Thoracic aorta (tissue), 2 donors: Measurements from ENCODE around the gene MS4A8. TPM values are rescaled to one million over a fixed set of nuclear protein-coding genes. Genes with fewer than 3 reads are reported as not detected.
"Not testable (repeated sequence)": the region's sequence is repeated elsewhere in the genome, so short reads cannot be mapped to it uniquely, and the experiment has no call there.

Source experiments
- ATAC-seq: fragments of 150-250 bp; one replicate; pipeline ENCODE4 v1.8.0; 2017; ENCODE audit warnings: low read depth; ENCODE audit not compliant: insufficient number of reproducible peaks, low FRiP score
- DNase-seq: peaks from one replicate; pipeline ENCODE4 v3.0.0-alpha.2; 2020; ENCODE audit warnings: low spot score
- H3K27ac ChIP-seq, 2 donors: fragments of 200-600 bp; sonication (generic); 1 replicate in 1 of 2; 2 replicates in 1 of 2; pipeline ENCODE4 v1.5.1; 2016; ENCODE audit warnings: mild to moderate bottlenecking in 2 of 2, moderate library complexity in 2 of 2
- H3K27me3 ChIP-seq: fragments of 200-600 bp; sonication (generic); replicated peaks from 2 replicates; pipeline ENCODE4 v1.6.0; 2016; ENCODE audit warnings: mild to moderate bottlenecking; ENCODE audit not compliant: insufficient read depth
- H3K36me3 ChIP-seq: fragments of 200-600 bp; sonication (generic); one replicate; pipeline ENCODE4 v1.5.1; 2016
- H3K4me1 ChIP-seq, 2 donors: fragments of 200-600 bp; sonication (generic); 1 replicate in 1 of 2; 2 replicates in 1 of 2; pipeline versions ENCODE4 v1.5.1 to v1.6.0; 2016; ENCODE audit warnings: low read depth in 2 of 2, mild to moderate bottlenecking in 1 of 2; ENCODE audit not compliant: control insufficient read depth in 1 of 2
- H3K4me3 ChIP-seq: fragments of 200-600 bp; sonication (generic); 2 replicates; pipeline ENCODE4 v1.5.1; 2016; ENCODE audit warnings: mild to moderate bottlenecking
- H3K9me3 ChIP-seq: fragments of 200-600 bp; sonication (generic); 2 replicates; pipeline ENCODE4 v1.5.1; 2016
- total RNA-seq, 2 donors: library from RNA; depleted of rRNA; stranded (reverse); fragments of >200 nt; gene quantifications; one replicate each; pipeline versions ENCODE4 v1.1.0 to v1.2.3, GENCODE V29; 2016
- TF ChIP-seq, protein P1 (sequence below): fragments of 200-600 bp; sonication (generic); IDR thresholded peaks from one replicate; pipeline ENCODE4 v1.5.1; 2019; ENCODE audit warnings: antibody characterized with exemption

The MS4A8 gene
- not detected for total RNA-seq

DNA sequence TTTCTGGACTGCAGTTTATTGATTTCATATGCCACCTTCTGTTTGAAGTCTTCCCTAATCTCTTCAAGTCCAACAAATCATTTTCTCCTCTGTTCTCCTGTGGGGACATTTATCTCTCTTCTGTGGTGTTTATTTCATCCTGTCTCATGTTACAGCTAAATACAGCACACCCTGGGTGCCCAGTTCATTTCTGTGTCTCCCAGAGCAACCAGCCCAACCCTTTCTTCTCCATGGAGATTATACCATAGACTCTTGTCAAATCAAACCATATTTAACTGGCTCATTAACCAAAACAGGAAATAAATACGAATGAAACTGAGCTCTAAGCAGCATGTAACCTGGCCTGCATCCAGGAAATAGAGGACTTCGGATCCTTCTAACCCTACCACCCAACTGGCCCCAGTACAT, at the start of gene MS4A8:
Gene MS4A8, plus strand, starts transcription at position 329 of the 408 bp plus-strand sequence. CDS start 1,249 bp downstream, outside the sequence.
- no peak for DNase-seq
- Histone ChIP-seq H3K9me3 (no peaks in the 10 kb centered on the region), H3K27ac (no peak within 1 kb of the TSS), H3K27me3 (no peaks in the 10 kb centered on the region), H3K36me3 (no peaks in the 10 kb centered on the region), H3K4me3 (no peak within 1 kb of the TSS), H3K4me1 (no peaks in the 10 kb centered on the region)
- TF ChIP-seq, protein P1, sequence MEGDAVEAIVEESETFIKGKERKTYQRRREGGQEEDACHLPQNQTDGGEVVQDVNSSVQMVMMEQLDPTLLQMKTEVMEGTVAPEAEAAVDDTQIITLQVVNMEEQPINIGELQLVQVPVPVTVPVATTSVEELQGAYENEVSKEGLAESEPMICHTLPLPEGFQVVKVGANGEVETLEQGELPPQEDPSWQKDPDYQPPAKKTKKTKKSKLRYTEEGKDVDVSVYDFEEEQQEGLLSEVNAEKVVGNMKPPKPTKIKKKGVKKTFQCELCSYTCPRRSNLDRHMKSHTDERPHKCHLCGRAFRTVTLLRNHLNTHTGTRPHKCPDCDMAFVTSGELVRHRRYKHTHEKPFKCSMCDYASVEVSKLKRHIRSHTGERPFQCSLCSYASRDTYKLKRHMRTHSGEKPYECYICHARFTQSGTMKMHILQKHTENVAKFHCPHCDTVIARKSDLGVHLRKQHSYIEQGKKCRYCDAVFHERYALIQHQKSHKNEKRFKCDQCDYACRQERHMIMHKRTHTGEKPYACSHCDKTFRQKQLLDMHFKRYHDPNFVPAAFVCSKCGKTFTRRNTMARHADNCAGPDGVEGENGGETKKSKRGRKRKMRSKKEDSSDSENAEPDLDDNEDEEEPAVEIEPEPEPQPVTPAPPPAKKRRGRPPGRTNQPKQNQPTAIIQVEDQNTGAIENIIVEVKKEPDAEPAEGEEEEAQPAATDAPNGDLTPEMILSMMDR = no peak
- no peak for ATAC-seq

DNA sequence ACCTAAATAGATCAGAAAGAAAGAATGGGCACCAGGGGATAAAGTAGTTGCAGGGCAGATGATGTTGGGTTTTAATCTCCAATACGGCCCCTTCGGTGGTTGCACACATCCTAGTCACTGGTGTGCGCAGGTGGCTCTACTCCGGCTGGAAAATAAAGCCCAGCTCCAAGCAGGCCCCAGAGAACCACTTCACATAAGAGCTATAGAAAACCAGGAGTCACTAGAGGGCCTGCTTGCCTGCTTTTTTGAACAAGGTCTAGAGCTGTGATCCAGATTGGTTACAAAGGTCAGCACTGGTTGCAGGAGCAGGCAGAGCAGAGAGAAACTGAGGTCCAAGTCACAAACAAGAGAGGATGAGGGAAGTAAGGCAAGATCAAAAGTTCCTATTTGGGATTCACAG, 41.5 kb upstream of the MS4A8 start:
- TF ChIP-seq, protein P1 = no peak
- Histone ChIP-seq H3K4me3 (no peak overlapping the region), H3K4me1 (no peaks in the 10 kb centered on the region), H3K27ac (no peak overlapping the region), H3K36me3 (no peaks in the 10 kb centered on the region), H3K9me3 (no peaks in the 10 kb centered on the region), H3K27me3 (no peaks in the 10 kb centered on the region)
- no peak for ATAC-seq
- DNase-seq = no peak

- Histone ChIP-seq H3K27me3 (no peaks in the 10 kb centered on the region), H3K36me3 (no peaks in the 10 kb centered on the region), H3K27ac (no peak overlapping the region), H3K9me3 (no peaks in the 10 kb centered on the region), H3K4me3 (no peak overlapping the region), H3K4me1 (no peaks in the 10 kb centered on the region)
- TF ChIP-seq, protein P1 = no peak
- no peak for DNase-seq
- no peak for ATAC-seq
Observed at GRCh38 chr11:60658409-60658808, 41.0 kb upstream of the MS4A8 start.

GRCh38 chr11:60672255-60672654, 27.2 kb upstream of the MS4A8 start:
- DNase-seq (no peak), ATAC-seq (no peak)
- TF ChIP-seq, protein P1 = no peak

GRCh38 chr11:60678231-60678630, 21.2 kb upstream of the MS4A8 start:
- DNase-seq, H3K9me3 ChIP-seq, H3K27ac ChIP-seq, ATAC-seq, H3K27me3 ChIP-seq, H3K4me1 ChIP-seq, H3K36me3 ChIP-seq, H3K4me3 ChIP-seq: not testable (repeated sequence)

More at GRCh38 chr11:60672255-60672654, 27.2 kb upstream of the MS4A8 start:
- H3K9me3 ChIP-seq = no peaks in the 10 kb centered on the region
- no peaks in the 10 kb centered on the region for H3K36me3 ChIP-seq
- no peaks in the 10 kb centered on the region for H3K4me1 ChIP-seq
- H3K27me3 ChIP-seq = no peaks in the 10 kb centered on the region
- no peak overlapping the region for H3K27ac ChIP-seq
- H3K4me3 ChIP-seq = no peak overlapping the region

DNA sequence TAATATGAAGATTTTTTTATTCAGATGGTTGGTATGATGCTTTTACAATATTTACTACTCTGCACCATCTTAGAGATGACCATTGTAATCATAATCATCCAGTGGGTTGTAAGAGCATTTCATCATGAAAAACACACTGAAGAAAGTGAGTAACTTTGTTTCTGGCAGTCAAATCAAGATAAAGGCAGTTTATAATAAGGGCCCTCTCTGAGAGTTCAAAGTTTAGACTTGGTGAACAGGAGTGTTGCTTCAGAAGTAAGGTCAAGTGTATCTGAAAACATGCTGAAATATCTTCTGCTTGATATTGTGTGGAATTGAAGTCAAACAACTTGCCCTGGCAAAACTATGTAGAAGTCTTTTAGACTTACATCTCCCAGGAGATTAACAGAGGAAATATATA, 19.5 kb upstream of the MS4A8 start:
- DNase-seq (no peak), ATAC-seq (no peak)
- Histone ChIP-seq H3K4me3 (no peak overlapping the region), H3K4me1 (no peaks in the 10 kb centered on the region), H3K36me3 (no peaks in the 10 kb centered on the region), H3K9me3 (no peaks in the 10 kb centered on the region), H3K27ac (no peak overlapping the region), H3K27me3 (no peaks in the 10 kb centered on the region)
- TF ChIP-seq, protein P1 = no peak
